Pulmonary artery endothelial cell (primary cell): Measurements from ENCODE around the gene XYLT1. TPM values are rescaled to one million over a fixed set of nuclear protein-coding genes. Genes with fewer than 3 reads are reported as not detected.

Source experiments
- DNase-seq: peaks from one replicate; pipeline ENCODE4 v3.0.0-alpha.2; 2011; ENCODE audit warnings: low read depth, low spot score
- total RNA-seq: library from RNA; depleted of rRNA; stranded (reverse); fragments of >200 nt; gene quantifications from 2 replicates; pipeline ENCODE4 v1.2.3, GENCODE V29; 2014

XYLT1 gene
- total RNA-seq, 1 donor from 2014 or later = 0.92 TPM

DNA sequence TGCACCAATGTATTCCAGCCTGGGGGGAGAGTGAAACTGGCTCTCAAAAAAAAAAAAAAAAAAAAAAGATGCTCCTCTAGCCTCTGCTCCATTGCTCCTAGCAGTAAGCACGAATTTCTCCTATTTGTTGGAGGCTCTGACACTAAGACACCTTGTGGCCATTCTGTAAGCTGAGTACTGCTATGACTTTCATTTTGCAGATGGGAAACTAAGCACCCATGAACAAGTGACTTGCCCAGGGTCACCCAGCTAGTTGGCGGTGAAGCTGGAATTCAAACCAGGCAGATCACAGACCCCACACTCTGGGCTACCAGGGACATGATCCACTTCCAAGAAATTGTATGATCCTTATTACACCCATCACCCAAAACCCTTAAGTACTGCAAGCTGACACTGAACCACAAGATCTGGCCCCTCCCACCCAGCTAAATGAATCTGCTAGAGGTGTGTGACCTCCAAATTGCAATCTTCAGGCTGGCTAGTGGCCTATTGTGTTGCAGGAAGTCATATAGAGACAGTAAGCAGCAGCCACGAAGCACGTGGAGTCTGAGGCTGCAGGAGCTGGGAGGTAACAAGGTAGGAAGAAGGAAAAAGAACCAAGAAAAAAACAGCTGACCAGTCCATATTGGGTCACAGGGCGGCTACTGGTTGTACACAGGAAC is 209.4 kb downstream of the XYLT1 start:
- no peak for DNase-seq

DNA sequence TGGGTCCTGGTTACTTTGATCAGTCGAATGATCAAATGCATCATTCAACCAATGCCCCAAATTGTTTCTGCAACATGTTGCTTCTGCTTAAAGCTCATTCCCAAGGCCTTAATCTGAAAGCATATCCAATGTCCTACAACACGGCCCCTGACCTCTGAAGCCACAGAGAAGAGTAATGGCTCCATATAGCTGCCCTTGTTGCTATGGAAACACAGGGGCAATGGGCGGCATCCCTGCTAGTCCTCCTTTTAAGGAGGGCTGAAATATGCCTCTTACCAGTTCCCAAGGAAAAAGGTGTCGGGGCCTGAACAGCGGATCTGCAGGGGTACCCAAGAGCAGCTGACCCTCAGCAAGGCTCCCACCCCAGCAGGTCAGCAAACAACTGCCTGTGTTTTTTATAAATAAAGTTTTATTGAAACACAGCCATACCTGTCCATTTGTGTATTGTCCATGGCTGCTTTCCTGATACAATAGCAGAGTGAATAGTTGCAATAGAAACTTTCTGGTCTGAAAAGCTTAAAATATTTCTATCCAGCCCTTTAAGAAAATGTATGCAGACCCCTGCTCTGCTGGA is 210.4 kb downstream of the XYLT1 start:
- no peak for DNase-seq

DNA sequence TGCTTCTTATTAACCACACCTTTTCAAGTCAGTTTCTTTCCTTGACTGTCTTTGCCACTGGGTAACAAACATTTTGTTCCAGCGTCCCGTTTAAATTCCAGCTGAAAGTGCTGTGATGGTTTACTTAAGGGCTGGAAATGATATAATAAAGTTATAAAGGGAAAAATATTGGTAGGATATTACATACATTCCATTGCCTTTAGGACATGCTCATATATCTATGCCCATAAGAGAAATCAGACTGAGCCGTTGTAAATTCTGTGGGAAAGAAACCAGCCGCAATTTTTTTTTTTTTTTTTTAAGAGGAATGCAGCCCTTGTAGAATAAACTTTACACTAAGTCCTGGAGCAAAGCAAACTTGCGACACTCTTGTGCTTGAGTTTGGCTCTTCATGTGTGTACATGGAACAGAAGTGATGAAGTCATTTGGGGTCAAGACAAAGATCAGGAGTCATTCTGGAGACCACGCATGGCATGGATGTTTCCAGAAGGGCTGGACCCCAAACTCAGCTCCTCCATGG is 210.9 kb downstream of the XYLT1 start:
- no peak for DNase-seq

DNA sequence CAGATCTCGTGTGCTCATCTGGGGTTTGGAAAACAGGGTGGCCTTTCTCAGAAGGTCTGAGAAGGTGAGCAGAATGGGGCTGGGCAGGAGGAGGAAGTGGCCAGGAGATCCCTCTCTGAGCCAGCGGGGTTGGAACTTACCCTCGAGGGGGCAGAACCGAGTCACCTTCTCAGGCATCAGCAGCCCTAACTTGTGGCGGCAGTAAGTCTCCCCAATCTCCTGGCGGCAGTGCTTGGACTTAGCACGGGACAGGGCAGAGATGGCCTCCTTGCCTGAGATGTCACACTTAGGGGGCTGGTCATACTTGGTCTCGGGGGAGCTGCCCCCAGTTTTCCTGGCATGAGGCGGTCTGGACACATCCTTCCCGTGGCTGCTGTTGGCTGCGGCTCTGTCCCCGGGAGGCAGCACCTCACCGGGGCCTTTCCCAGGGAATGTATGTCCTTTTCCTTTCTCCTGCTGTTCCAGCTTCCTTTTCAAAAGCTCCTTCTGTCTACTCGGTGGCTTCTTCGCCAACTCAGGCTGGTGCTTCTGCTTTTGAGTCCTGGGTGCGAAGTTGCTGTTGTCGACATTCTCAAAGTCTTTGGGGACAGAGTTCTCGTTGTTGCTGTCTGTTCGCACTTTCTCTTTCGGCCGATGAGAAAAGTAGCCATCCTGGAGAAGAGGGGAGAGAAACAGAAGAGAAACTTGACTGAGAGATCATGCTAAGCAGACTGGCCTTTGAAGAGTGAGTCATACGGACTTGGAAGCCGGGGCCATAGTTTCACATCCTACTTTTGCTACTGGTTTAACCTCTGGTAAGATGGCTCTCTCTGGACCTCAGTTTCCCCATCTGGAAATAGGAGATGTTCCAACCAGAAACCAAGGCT is 211.7 kb downstream of the XYLT1 start:
- DNase-seq = no peak

DNA sequence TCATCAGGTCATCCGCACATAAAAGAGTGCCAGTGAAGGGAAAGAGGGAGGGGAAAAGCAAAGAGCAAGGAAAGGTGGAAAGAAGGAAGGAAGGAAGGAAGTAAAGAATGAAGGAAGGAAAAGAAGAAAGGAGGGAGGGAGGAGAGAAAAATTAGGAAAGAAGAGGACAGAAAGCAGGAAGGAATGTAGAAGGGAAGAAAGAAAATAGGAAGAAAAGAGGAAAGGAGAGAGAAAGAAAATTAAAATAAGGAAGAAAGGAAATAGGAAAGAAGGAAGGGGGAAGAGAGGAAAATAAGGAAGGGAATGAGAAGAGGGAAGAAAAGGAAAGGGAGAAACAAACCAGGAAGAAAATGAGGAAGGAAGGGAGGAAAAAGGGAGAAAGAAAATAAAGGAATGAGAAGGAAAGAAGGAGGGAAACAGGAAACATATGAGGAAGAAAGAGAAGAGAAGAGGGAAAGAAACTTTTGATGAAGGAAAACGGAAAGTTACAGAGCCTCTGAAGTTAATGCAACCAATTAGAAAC is 212.6 kb downstream of the XYLT1 start:
- no peak for DNase-seq

DNA sequence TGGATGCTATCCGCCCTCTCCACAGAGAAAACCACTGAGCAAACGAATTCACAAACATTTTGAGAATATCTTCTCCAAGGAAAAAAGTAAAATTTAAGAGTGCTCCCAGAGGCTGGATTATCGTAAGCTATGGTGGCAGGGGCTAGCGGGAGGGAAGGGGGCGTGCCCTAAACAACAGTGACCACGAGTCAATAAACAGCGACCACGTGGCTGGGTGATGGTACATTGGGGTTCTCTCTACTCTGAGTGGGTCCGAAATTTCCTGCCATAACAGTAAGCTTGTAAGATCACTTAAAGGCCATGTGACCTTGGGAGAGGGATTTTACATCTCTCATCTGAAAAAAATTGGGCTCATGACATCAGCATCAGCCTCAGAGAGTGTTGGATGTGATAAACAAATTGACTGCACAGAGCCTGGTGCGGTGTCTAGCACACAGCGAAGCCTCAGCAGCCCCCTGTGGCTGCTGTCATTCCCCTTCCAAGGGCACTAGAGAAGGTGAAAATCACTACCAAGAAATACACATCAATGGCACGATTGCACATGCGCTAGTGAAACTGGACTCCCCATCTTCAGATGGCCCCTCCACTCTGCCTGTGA is 213.2 kb downstream of the XYLT1 start:
- no peak for DNase-seq

DNA sequence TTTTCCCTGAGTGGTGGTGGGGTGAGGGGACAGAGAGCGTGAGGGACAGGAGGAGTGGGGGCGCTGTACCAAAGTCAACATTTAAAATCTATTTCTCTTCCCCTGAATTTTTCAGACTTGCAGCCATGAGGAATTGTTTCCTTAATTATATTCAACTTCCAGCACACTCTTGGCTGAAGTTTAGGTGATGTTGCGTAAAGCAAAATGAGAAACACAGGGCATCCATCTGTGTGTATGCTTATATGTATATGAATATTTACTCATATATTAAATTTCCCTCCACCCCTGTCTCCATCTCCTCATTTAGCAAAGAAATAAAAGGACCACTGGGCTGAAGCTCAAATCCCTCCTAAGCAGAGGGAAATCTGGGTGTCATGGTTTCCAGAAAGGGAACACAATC is 218.1 kb downstream of the XYLT1 start:
- no peak for DNase-seq

DNA sequence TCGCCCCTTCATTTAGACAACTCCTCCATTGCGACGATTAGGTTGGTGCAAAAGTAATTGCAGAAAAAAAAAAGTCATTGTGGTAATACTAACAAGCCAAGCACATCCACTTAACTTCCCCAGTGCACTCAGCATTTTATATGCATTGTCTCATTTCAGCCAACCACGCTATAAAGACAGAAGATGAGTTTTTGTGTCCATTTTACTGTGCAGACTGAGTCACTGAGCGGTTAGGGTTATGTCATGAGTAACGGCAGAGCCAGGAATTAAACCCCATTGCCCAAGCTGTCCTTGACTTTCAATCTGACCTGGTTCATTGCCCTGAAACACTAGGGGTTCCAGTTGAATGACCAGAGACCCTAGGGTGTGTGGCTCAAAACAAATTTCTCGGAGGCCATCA is 218.7 kb downstream of the XYLT1 start:
- no peak for DNase-seq

DNA sequence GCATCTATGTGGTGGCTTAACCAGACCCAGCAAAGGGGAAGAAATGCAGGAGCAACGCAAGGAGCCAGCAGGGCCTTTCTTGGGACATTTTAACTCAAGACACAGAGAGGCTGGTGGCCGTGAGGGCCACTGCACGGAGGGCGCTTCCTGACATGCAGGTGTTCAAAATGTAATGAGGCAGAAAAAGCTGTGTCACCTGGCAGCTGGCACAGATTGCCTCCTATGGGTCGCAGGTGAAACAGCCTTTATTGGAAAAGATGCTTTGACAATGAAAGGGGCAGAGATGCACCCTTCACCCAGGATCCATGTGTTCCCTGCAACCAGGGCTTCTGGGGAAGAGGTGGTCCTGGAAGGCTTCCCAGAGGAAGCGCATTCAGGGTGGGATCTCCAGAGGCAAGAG is 219.3 kb downstream of the XYLT1 start:
- DNase-seq = no peak

DNA sequence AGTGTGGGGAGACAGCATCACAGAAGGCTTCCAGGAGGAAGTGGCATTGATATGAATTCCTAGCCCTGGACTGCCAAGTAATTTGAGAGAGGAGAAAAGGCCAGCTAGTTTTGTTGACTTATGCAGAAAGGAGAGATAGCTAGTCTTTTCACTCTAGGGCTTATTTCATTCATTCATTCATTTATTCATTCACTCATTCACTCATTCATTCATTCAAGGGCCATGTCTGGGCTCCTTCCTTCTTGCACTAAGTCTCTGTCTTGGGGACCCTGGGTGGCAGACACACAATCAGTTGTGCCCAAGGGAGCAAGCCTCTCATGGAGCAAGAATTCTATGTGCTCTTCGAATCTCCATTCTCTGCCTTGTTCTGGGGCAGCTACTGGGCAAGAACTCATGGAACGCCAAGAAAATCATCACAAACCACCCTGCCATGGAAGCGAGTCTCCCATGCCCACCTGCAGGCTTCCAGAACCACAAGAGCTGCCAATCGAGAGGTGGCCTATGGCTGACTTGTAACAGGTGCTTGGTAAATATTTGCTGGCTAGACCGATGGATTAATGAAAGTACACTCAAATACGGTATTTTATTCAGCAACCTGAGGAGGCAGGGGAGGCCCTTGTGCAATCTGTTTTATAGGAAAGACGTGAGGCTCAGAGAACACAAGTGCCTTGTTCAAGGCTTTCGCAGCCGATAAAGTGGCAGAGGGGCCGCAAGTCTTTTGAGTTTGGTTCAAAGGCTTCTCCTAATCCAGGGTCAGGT is 223.6 kb downstream of the XYLT1 start:
- no peak for DNase-seq

DNA sequence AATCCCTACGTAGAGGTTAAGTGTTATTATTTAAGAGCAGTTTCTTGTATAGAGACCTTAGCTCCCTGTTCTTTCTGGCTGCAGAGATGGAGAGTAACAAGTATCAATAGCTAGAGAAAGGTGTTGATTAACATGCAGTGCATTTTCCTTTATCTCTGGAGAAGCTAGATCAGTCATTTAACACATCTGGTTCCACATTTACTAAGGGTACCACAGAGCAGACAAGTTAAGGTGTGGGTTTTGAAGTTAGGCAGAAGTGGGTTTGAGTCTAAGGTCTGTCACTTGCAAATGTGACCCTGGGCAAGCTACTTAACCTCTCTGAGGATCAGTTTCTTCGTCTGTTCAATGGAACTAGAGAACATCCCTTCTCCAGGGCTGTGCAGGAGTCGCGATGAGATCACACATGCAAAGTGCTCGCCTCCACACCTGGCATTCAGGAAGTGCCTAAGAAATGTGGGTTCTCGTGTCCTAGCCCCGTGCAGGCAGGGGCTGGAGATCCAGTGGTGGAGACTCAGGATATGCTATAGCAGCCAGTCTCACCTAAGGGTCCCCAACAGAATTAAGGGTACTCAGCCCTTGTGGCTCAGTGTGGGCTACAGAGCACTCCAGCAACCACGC is 224.4 kb downstream of the XYLT1 start:
- no peak for DNase-seq

DNA sequence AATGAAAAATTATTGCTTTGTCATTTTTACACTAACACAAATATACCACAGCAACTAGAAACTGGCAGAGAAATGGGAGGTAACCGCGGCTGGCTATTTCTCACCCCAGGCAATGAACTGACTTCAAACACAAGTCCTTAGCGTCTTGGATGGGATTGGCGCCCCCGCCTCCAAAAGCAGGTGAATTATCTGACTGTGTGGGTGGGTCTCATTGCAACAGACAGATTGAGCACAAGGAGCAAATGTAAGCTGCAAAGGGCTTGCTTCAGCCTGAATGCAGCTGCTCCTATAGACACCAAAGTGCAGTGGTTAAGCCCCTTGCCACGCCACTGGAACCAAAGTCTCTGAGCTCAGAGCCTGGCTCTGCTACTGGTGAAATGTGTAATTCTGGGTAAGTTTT is 225.0 kb downstream of the XYLT1 start:
- DNase-seq = no peak

DNA sequence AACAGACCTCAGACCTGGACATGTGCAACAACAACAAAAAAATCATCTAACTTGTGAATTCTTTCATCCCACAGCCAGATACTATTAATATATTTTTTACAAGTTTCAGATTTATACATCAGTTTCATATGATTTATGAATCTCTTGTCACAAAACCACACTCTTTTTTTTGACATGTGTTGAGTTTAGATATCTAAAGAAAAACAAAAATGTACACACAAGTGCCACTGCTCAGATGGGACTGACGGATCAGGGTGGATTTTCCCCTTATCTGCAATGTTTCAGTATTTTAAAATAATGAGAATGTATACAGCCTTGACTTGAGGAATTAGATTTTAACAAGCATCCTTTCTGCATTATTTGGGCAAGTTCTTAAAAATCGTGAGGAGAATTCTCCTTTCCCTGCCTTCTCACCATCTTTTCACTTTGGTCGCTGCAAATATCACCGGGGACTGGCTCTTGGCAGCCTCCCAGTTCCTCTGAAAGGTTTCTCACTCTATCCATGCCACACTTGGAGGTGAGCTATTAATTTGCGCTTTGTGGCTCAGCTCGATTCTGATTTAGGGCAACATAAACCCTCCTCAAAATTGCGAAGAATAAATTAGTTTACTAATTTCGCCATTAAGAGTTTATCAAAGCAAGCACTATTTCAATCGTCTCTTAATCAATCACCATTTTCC is 225.7 kb downstream of the XYLT1 start:
- DNase-seq = no peak

DNA sequence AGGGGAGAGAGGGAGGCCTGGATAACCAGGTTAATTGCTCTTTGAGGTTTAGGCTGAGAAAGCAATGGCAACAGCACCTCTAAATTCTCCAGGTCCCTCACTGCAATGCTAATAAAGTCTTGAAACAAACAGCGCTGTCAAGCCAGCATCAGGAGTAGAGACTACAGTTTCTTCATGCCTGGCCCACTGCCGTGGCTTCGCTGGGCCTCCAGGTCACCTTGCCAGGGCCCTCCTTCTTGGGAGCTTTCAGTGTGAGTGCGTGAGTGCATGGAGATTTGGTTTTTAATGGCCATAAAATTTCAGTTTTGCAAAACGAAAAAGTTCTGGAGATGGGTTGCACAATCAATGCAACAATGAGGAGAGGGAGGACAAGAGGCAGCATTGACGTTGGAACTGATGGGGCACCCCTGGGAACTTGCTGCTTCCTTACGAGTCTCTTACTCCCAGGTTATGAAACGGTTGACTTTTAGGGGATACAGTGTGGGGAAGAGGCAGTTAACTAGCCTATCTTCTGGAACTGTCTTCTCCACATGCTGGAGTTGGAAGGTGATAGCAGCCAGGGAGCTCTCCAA is 229.4 kb downstream of the XYLT1 start:
- no peak for DNase-seq

DNA sequence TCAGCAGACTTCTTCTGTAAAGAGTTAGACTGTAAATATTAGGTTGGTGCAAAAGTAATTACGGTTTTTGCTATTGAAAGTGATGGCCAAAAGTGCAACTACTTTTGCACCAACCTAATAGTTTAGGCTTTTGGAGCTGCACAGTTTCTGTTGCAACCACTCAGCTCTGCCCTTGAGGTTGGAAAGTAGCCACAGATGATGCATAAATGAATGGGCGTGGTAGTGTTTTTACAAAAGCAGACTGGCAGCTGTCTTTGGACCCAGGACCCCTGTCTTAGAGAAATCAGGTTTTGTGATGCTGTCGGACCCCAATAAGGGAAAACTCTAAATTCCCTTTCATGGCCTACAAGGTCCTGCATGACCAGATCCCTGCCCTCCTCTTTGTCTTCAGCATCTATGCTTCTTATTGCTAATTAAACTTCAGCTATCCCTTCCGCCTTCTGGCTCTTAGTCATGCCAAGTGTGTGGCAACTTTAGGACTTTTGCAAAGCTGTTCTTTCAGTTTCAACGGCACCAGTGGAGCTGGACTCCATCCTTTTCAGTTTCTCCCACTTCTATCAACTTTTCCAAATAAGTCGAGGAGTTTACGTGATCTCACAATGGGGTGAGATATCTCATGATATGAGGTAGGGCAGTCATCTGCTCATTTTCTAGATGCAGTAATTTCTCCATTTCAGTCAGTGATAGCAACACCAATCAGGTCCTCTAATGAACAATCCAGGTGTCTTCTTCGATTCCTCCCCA is 232.3 kb downstream of the XYLT1 start:
- no peak for DNase-seq

DNA sequence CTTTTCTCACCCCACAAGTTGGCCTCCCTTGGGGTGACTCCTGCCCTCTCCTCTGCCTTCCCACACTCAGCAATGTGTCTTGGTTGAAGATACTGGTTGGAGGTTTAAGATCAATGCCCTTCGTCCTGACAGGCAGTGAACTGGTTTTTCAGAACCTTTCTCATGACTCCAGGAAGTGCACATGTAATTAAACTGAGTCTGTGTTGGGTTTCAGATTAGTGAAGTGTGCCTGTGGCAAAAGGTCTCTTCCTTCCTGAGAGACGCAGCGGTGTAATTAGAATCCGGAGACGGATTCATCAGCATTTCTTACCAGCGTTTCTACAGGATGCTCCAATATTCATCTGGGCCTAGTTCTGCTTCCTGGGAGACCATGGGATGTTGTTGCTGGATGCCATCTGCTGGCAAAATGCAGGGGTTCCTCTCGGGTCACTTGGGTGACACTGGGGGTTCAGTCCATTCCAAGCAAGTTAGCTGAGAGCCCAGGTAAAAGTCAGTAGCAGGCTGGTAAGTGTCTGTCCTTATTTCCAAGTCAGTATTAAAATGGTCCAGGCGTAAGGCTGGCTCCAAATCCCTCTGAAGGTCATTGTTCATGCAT is 233.3 kb downstream of the XYLT1 start:
- DNase-seq = no peak

DNA sequence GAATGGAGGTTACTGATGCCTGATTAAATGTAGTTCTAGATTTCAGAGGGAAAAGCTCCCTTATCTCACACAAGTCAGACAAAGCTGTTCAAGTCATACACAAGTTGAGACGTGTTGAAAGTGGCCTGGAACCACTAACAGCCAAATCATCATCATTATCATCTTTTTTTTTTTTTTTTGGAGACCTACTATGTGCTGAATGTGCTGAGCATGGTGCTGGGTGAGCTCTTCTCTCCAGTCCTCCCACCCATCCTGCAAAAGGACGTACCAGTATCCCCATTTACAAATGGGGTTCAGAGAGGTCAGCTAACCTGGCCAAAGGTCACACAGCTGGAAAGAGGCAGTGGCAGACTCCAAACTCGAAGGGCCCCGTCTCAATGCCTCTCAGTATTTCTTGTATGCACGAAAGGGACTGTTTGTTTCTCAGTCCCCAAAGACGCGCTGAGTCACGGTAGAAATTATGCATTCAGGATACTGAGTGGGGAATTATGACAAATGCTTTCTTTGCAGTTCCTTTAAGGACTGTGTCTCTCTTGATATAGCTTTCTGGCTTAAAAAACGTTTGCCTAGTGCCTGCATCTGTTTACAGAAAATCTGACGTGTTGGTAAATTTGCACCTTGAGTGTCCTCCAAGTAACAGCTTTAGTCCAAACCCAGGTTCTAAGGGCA is 235.5 kb downstream of the XYLT1 start:
- DNase-seq = no peak
